Neural cell (in vitro differentiated cells): ENCODE results near the gene CACNB2. TPM values are rescaled to one million over a fixed set of nuclear protein-coding genes. Genes with fewer than 3 reads are reported as not detected.

ENCODE experiments used
- H2AFZ ChIP-seq: fragments of 200-600, 300-800 bp; sonication (generic), shearing (Covaris generic); 2 replicates; pipeline ENCODE4 v1.6.0; 2014; ENCODE audit warnings: low read depth, mild to moderate bottlenecking, antibody characterized with exemption, low read length, moderate library complexity
- H3F3A ChIP-seq: fragments of 200-600 bp; shearing (Covaris generic); 2 replicates; pipeline ENCODE4 v1.6.1; 2016; ENCODE audit warnings: mild to moderate bottlenecking, moderate library complexity, mixed read lengths, antibody characterized with exemption, low read length; ENCODE audit not compliant: insufficient read depth, poor library complexity, severe bottlenecking
- H3K27ac ChIP-seq: fragments of 200-600, 300-800 bp; sonication (generic), shearing (Covaris generic); 2 replicates; pipeline ENCODE4 v1.5.1; 2014; ENCODE audit warnings: mild to moderate bottlenecking, low read length, moderate library complexity
- H3K27me3 ChIP-seq: fragments of 300-800, 200-600 bp; sonication (generic), shearing (Covaris generic); 2 replicates; pipeline ENCODE4 v1.6.0; 2014; ENCODE audit warnings: mild to moderate bottlenecking, low read depth, low read length, moderate library complexity; ENCODE audit not compliant: insufficient read depth
- H3K36me3 ChIP-seq: fragments of 300-800, 200-600 bp; sonication (generic), shearing (Covaris generic); 2 replicates; pipeline ENCODE4 v1.5.1; 2014; ENCODE audit warnings: mild to moderate bottlenecking, antibody characterized with exemption, low read length, moderate library complexity; ENCODE audit not compliant: insufficient read depth
- H3K4me2 ChIP-seq: fragments of 300-800, 200-600 bp; sonication (generic), shearing (Covaris generic); 2 replicates; pipeline ENCODE4 v1.6.0; 2014; ENCODE audit warnings: mild to moderate bottlenecking, low read length
- H3K4me3 ChIP-seq: fragments of 300-800, 200-600 bp; sonication (generic), shearing (Covaris generic); 2 replicates; pipeline ENCODE4 v1.5.1; 2014; ENCODE audit warnings: mild to moderate bottlenecking, low read length, moderate library complexity
- H3K79me2 ChIP-seq: fragments of 200-600 bp; shearing (Covaris generic); replicated peaks from 2 replicates; pipeline ENCODE4 v1.6.0; 2014; ENCODE audit warnings: mild to moderate bottlenecking, low read length, moderate library complexity; ENCODE audit not compliant: insufficient read depth
- H3K9ac ChIP-seq: fragments of 300-800, 200-600 bp; sonication (generic), shearing (Covaris generic); 2 replicates; pipeline ENCODE4 v1.6.1; 2016; ENCODE audit warnings: mild to moderate bottlenecking, low read length, mixed read lengths
- H3K9me2 ChIP-seq: fragments of 200-600 bp; shearing (Covaris generic); 2 replicates; pipeline ENCODE4 v1.6.1; 2016; ENCODE audit warnings: mild to moderate bottlenecking, low read length, mixed read lengths; ENCODE audit not compliant: insufficient read depth
- H3K9me3 ChIP-seq: fragments of 200-600, 300-800 bp; sonication (generic), shearing (Covaris generic); 2 replicates; pipeline ENCODE4 v1.6.1; 2016; ENCODE audit warnings: mild to moderate bottlenecking, mixed run types, low read length, moderate library complexity, mixed read lengths
- H4K20me1 ChIP-seq: fragments of 200-600 bp; shearing (Covaris generic); 2 replicates; pipeline ENCODE4 v1.6.1; 2016; ENCODE audit warnings: mild to moderate bottlenecking, mixed run types; ENCODE audit not compliant: insufficient read depth
- CTCF ChIP-seq: fragments of 450-650 bp; IDR thresholded peaks from 2 replicates; pipeline ENCODE4 v1.5.1; 2014; ENCODE audit warnings: antibody characterized with exemption, mild to moderate bottlenecking, moderate library complexity; ENCODE audit not compliant: poor library complexity, severe bottlenecking
- EP300 ChIP-seq: fragments of 450-650 bp; conservative IDR thresholded peaks from 2 replicates; pipeline ENCODE4 v1.6.1; 2014; ENCODE audit warnings: antibody characterized with exemption, mild to moderate bottlenecking, moderate library complexity; ENCODE audit not compliant: poor library complexity, severe bottlenecking
- EZH2 ChIP-seq: fragments of 200-600, 300-800 bp; shearing (Covaris generic), sonication (generic); IDR thresholded peaks from 2 replicates; pipeline ENCODE4 v1.6.1; 2014; ENCODE audit warnings: antibody characterized with exemption, low read length, borderline replicate concordance, mild to moderate bottlenecking; ENCODE audit not compliant: insufficient read depth, poor library complexity, severe bottlenecking
- MXI1 ChIP-seq: fragments of 450-650 bp; conservative IDR thresholded peaks from 2 replicates; pipeline ENCODE4 v1.6.1; 2014; ENCODE audit warnings: antibody characterized with exemption, mild to moderate bottlenecking; ENCODE audit not compliant: poor library complexity, severe bottlenecking
- POLR2AphosphoS5 ChIP-seq: IDR thresholded peaks from 2 replicates; pipeline ENCODE4 v1.6.1; 2012
- RAD21 ChIP-seq: fragments of 450-650 bp; conservative IDR thresholded peaks from 2 replicates; pipeline ENCODE4 v1.6.1; 2014; ENCODE audit warnings: antibody characterized with exemption, mild to moderate bottlenecking, moderate library complexity
- REST ChIP-seq: IDR thresholded peaks from 2 replicates; pipeline ENCODE4 v1.6.1; 2012; ENCODE audit warnings: borderline replicate concordance
- SMC3 ChIP-seq: fragments of 450-650 bp; conservative IDR thresholded peaks from 2 replicates; pipeline ENCODE4 v1.6.1; 2014; ENCODE audit warnings: antibody characterized with exemption, mild to moderate bottlenecking, moderate library complexity; ENCODE audit not compliant: poor library complexity
- TAF1 ChIP-seq: IDR thresholded peaks from 2 replicates; pipeline ENCODE4 v1.6.1; 2012; ENCODE audit warnings: low read depth
- polyA plus RNA-seq: library from polyadenylated mRNA; depleted of rRNA; stranded (reverse); fragments of >200 nt; gene quantifications from 2 replicates; pipeline ENCODE4 v1.2.3, GENCODE V29; 2014

CACNB2 gene
- polyA plus RNA-seq, 1 donor from 2014 or later: 14.3 TPM

- Histone ChIP-seq H3K4me3 (no peak overlapping the region), H3K27me3 (no peaks in the 10 kb centered on the region), H3K9me2 (no peaks in the 10 kb centered on the region), H3K9ac (no peak overlapping the region), H3K36me3 (no peaks in the 10 kb centered on the region), H3K4me2 (no peak overlapping the region), H3K27ac (no peak overlapping the region), H3F3A (no peaks in the 10 kb centered on the region), H2AFZ (no peak overlapping the region), H3K79me2 (no peaks in the 10 kb centered on the region), H3K9me3 (no peaks in the 10 kb centered on the region), H4K20me1 (no peaks in the 10 kb centered on the region)
- no peak for TF ChIP-seq SMC3
- TF ChIP-seq MXI1: no peak
- no peak for TF ChIP-seq POLR2AphosphoS5
- TF ChIP-seq TAF1: no peak
- TF ChIP-seq EP300: no peak
- no peak for TF ChIP-seq RAD21
- no peak for TF ChIP-seq CTCF
Observed at GRCh38 chr10:18417950-18418527, 277.8 kb downstream of the CACNB2 start.

GRCh38 chr10:18418541-18419215 is 278.5 kb downstream of the CACNB2 start:
- no peak overlapping the region for H2AFZ ChIP-seq
- H3K27ac ChIP-seq: no peak overlapping the region
- H4K20me1 ChIP-seq: no peaks in the 10 kb centered on the region
- TF ChIP-seq EP300 (no peak), REST (no peak), CTCF (no peak), EZH2 (no peak), SMC3 (no peak), POLR2AphosphoS5 (no peak), TAF1 (no peak), MXI1 (no peak), RAD21 (no peak)
- H3K9ac ChIP-seq: no peak overlapping the region
- H3K79me2 ChIP-seq: no peaks in the 10 kb centered on the region
- H3K4me2 ChIP-seq: no peak overlapping the region
- no peaks in the 10 kb centered on the region for H3K9me3 ChIP-seq
- H3K4me3 ChIP-seq: no peak overlapping the region
- H3F3A ChIP-seq: no peaks in the 10 kb centered on the region
- no peaks in the 10 kb centered on the region for H3K36me3 ChIP-seq
- H3K9me2 ChIP-seq: no peaks in the 10 kb centered on the region
- H3K27me3 ChIP-seq: no peaks in the 10 kb centered on the region
